Activated T-helper 9 cell treated with anti-CD3 and anti-CD28 coated beads, Interleukin-2, amount 50 U/mL, for 16 hours (primary cell): ENCODE data around the gene NOL12.
"Not testable (repeated sequence)": the region's sequence is repeated elsewhere in the genome, so short reads cannot be mapped to it uniquely, and the experiment has no call there.

ENCODE experiments used
- DNase-seq: peaks from one replicate; pipeline ENCODE4 v3.0.0-alpha.2; 2020; ENCODE audit warnings: low read depth

The NOL12 gene

DNA sequence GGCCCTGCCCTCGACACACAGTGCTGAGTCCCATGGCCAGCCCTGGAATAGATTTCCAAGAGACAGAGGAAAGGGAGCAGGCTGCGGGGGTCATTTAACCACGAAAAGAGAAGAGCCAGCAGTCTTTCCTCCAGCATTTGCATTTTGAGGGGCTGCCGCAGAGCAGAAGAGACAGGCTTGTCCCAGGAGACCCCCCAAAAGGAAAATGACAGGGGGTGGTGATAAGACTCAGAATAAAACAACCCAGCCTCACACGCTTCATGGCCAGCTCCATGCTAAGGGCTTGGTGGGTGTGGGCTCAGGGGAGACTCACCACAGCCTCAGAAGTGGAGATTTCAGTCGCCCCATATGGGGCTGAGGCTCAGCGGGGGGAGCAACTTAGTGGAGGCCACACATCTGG is 27.6 kb downstream of the NOL12 start:
- no peak for DNase-seq

DNA sequence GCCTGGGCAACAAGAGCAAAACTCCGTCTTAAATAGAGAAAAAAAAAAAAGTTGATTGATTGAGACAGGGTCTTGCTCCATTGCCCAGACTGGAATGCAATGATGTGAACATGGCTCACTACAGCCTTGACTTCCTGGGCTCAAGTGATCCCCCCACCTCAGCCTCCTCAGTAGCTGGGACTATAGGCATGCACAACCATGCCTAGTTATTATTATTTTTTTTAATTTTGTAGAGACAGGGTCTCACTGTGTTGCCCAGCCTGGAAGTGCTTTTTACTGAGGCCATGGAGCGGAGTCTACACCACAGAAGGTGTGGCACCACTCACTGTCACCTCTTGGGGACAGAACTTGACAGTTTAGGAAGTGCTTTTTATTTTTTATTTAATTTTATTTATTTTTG is 28.5 kb downstream of the NOL12 start:
- no peak for DNase-seq

DNA sequence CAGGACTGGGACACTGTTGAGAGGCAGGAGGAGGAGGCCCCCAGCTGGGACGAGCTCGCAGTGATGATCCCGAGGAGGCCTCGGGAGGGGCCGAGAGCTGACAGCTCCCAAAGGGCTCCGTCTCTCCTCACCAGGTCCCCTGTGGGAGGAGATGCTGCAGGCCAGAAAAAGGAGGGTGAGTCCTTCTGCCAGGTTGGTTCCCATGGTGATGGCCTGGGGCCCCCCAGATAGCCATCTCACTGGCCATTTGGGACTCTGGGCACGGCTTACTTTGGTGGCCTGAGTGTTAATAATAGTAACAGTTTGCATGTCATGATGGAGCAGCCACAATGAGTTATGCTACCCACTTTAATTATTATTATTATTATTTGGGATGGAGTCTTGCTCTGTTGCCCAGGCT is 29.6 kb downstream of the NOL12 start:
- no peak for DNase-seq

DNA sequence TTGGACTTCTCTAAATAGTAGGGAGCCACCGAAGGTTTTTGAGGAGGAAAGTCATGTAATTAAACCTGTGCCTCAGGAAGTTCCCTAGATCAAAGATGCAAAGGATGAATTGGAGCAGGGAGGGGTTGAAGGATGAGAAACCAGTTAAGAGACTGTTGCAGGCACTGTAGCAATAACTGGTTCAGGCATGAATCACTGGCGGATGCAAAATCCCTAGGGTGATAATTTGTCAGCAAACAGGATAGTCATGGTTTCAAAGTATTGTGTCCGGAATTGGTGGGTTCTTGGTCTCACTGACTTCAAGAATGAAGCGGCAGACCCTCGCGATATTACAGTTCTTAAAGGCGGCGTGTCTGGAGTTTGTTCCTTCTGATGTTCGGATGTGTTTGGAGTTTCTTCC is 30.6 kb downstream of the NOL12 start:
- DNase-seq = no peak

DNA sequence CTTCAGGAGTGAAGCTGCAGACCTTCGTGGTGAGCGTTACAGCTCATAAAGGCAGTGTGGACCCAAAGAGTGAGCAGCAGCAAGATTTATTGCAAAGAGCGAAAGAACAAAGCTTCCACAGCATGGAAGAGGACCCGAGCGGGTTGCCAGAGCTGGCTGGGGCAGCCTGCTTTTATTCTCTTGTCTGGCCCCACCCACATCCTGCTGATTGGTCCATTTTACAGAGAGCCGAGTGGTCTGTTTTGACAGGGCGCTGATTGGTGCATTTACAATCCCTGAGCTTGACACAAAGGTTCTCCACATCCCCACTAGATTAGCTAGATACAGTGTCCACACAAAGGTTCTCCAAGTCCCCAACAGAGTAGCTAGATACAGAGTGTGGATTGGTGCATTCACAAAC is 31.1 kb downstream of the NOL12 start:
- not testable (repeated sequence) for DNase-seq

DNA sequence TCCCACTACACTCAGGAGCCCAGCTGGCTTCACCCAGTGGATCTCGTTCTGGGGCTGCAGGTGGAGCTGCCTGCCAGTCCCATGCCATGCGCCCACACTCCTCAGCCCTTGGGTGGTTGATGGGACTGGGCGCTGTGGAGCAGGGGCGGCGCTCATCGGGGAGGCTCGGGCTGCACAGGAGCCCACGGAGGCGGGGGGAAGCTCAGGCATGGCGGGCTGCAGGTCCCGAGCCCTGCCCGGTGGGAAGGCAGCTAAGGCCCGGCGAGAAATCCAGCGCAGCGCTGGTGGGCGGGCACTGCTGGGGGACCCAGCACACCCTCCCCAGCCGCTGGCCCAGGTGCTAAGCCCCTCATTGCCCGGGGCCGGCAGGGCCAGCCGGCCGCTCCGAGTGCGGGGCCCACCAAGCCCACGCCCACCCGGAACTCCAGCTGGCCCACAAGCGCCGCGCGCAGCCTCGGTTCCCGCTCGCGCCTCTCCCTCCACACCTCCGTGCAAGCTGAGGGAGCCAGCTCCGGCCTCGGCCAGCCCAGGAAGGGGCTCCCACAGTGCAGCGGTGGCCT is 31.7 kb downstream of the NOL12 start:
- not testable (repeated sequence) for DNase-seq

- no peak for DNase-seq
These were observed 39.6 kb downstream of the NOL12 start for GRCh38 chr22:37725551-37726240.

GRCh38 chr22:37726241-37726887 is 40.2 kb downstream of the NOL12 start:
- no peak for DNase-seq

- no peak for DNase-seq
These were observed 42.5 kb downstream of the NOL12 start for GRCh38 chr22:37728620-37729019.

DNA sequence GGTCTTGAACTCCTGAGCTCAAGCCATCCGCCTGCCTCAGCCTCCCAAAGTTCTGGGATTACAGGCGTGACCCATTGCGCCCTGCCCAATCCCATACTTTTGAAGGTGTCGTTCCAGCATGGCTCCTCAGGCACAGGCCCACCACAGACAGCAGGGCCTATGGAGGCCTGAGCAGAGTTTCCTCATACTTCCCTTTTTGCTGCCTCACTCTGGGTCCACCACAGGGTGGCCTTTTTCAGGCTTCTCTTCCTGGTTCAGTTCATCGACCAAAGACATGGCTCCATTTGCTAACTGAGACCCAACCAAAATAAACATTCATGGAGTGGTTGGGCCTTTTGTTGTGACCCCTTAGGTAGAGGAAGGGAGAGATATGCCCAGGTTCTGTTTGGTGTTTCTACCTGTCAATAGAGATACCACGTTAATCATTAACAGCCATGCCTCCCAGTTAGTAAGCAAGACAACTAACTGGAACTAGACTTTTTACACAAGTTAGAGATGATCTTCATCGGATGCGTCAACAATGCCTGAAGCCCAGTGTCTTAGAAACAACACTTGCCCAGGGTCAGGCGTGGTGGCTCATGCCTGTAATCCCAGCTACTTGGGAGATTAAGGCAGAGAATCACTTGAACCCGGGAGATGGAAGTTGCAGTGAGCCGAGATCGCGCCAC is 45.8 kb downstream of the NOL12 start:
- DNase-seq = no peak

DNA sequence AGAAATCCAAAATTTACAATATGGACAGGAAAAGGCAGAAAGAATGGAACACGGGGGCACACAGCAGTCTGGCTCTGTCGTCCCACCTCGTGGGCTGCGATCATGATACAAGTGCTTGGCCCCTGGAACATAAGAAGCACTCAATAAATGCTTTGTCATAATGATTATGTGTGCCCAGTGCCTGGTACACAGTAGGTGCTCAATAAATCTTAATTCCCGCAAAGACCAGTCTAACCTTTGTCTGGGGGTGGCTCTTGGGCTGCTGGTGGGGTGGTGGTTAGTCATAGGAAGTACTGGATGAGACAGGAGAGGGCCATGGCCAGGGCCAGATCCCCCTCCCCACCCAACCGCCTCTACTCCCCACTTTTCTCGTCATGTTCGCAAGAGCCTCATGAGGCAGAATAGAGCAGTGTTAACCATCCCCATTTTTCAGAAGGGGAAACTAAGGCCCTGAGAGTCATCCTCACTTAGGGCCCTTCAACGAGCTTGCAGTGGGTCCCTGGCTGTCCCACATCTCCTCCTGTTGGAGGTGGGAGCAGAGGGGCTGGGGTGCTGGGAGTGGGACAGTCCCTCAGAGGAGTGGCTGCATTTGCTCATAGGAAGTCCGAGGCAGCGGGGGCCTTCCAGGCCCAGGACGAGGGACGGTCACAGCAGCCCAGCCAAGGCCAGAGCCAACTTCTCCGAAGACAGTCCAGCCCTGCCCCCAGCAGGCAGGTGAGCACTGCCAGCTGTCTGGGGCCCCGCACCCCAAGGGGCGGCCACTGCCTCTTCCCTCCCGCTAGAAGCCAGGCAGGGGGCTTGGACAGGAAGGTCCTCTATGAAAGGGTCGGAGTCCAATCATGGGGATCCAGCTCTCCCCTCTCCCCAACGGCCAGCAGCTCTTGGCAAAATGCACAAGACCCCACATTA is 46.8 kb downstream of the NOL12 start:
- no peak for DNase-seq

- no peak for DNase-seq
These were observed 47.7 kb downstream of the NOL12 start for GRCh38 chr22:37733625-37734401.

DNA sequence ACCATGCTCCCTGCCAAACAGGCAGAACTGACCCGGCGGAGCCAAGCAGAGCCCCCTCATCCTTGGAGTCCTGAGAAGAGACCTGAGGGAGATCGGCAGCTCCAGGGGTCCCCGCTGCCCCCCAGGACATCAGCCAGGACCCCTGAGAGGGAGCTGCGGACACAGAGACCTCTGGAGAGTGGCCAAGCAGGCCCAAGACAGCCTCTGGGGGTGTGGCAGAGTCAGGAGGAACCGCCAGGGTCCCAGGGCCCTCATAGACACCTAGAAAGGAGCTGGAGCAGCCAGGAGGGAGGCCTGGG is 48.2 kb downstream of the NOL12 start:
- DNase-seq = no peak

DNA sequence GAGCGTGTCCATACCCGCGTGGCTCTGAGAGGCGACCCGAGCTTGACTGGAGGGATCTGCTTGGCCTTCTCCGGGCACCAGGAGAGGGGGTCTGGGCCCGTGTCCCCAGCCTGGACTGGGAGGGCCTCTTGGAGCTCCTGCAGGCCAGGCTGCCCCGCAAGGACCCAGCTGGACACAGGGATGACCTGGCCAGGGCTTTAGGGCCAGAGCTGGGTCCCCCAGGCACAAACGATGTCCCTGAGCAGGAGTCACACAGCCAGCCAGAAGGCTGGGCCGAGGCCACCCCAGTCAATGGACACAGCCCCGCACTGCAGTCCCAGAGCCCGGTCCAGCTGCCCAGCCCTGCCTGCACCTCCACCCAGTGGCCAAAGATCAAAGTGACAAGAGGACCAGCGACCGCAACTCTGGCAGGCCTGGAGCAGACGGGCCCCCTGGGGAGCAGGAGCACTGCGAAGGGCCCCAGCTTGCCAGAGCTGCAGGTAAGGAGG is 48.9 kb downstream of the NOL12 start:
- no peak for DNase-seq

DNA sequence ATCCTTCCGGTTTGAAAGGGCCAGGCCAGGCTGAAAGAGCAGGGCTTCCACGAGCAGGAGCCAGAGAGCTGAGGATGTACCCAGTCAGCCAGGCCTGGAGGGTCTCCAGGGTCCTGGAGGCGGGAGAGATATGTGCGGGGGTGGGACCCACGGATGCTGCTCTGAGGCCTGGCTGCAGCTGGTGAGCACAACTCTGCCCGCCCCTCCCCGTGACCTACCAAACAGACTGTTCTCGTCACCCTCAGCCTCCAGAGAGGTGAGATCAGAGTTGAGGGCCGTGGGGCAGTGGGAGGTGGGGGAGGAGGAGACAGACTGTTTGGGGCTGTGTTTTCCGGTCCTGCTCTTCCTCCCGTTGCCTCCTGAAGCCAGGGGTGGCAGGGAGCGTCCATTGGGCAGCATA is 52.9 kb downstream of the NOL12 start:
- no peak for DNase-seq

GRCh38 chr22:37739611-37740049 is 53.5 kb downstream of the NOL12 start:
- DNase-seq = no peak

GRCh38 chr22:37740455-37741311 is 54.5 kb downstream of the NOL12 start:
- DNase-seq = no peak

DNA sequence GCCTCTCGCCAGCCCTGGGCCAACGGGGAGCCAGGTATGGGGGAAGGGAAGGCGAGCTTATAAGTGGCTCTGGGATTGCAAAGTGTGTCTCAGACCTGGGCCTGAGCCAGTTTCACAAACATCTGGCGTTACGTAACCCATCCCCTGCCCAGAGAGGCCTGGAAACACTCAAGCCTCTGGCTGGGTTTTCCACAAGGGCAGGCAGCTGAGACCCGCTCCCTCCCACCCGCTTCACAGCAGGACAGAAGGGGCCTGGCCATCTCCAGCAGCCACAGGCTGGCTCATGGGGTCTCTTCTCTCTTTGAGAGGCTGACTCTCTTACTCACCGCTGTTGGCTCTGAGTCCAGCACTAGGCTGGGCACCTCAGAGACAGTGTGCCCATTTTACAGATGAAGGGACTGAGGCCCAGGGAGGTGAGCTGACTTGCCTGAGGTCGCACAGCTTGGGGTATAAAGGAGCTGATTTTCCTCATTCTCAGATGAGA is 55.2 kb downstream of the NOL12 start:
- no peak for DNase-seq

DNA sequence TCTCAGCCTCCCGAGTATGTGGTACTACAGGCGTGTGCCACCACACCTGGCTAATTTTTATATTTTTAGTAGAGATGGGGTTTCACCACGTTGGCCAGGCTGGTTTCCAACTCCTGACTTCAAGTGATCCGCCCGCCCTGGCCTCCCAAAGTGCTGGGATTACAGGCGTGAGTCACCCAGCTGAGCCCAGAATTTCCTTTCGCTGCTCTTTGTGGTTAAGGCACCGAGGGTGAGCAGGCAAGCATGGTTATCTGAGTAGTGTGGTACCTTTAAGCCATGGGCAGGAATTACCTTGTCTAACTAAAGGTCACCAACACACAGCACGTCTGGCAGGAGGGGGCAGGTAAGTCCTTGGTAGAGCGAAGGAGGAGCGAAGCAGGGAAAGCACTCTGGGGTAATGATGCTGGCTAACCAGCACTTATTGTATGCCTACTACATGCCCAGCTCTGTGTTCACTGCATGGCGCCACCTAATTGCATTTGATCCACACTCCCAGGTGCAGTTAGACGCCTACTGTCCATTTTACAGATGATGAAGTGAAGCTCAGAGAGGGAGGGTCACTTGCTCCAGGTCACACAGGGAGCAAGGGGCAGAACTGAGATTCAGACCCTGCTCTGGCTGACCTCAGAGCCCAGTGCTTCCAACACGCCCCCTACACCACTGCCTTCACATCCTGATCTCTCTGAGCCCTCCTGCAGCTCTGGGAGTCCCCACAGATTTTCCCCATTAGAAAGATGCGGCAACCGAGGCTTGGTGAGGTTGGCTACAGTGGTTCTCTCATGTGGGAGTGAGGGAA is 56.4 kb downstream of the NOL12 start:
- no peak for DNase-seq
